ENCODE data around the gene BNIP1. TPM values are rescaled to one million over a fixed set of nuclear protein-coding genes. Genes with fewer than 3 reads are reported as not detected.

The BNIP1 gene
- total and polyA plus RNA-seq, 2 donors (not counting 3 experiments of a cell fraction or from before 2014, with no cell fraction given): 19.7 to 22.6 TPM

- BruUV-seq (replicated peaks): no TSS peak
- DNase-seq (ENCODE audit: low read depth, low spot score) (no peak), FAIRE-seq (no peak)
- Histone ChIP-seq H3K4me1 (ENCODE audit: control insufficient read depth, extremely low read depth, insufficient read depth, low read length) (no peaks in the 10 kb centered on the region), H3K36me3 (ENCODE audit: control insufficient read depth in 2 of 2, extremely low read depth in 1 of 2, insufficient read depth in 2 of 2, low read length in 2 of 2) (no peaks in the 10 kb centered on the region), H3K9me1 (replicated peaks; ENCODE audit: control insufficient read depth, extremely low read depth, insufficient read depth, low read length) (no peaks in the 10 kb centered on the region), H2AFZ (ENCODE audit: low read depth, low read length) (no peak overlapping the region), H3K9ac (replicated peaks; ENCODE audit: extremely low read depth, insufficient read depth, low read length) (no peak overlapping the region), H4K20me1 (replicated peaks; ENCODE audit: control insufficient read depth, extremely low read depth, insufficient read depth, low read length) (no peaks in the 10 kb centered on the region), H3K79me2 (ENCODE audit: control insufficient read depth, insufficient read depth, low read length) (no peaks in the 10 kb centered on the region), H3K27ac (ENCODE audit: insufficient read depth, low read depth, low read length) (no peak overlapping the region), H3K4me3 (replicated peaks in 1 of 3; ENCODE audit: insufficient read depth in 1 of 3, low read depth in 1 of 3, low read length in 3 of 3) (no peak overlapping the region), H3K27me3 (ENCODE audit: control insufficient read depth in 2 of 2, insufficient read depth in 2 of 2, low read length in 2 of 2) (peaks cover 0 to 2% of the 10 kb centered on the region in 2 experiments), H3K4me2 (ENCODE audit: insufficient read depth, low read length) (no peak overlapping the region), H3K9me3 (replicated peaks; ENCODE audit: control insufficient read depth, insufficient read depth, low read length) (no peaks in the 10 kb centered on the region)
- dilution Hi-C loops (cut with MboI; ENCODE audit: extremely low pct_ligation_motif_present, low sequenced_read_pairs) (no loop called here), intact Hi-C loops (cut with micrococcal nuclease) (no loop called here)
- ChIA-PET CTCF (interaction anchor here (1.0 kb wide), 1 partner anchor 11 kb away, joined by 3 read pairs; no protein-coding TSS in a partner anchor), POLR2A (no interaction called here)
- no peak for TF ChIP-seq CTCF (IDR thresholded peaks at IDR 0.05; ENCODE audit: extremely low read depth in 1 of 2, insufficient read depth in 1 of 2, low read depth in 1 of 2, low read length in 2 of 2)
- no peak for TF ChIP-seq JUN (IDR thresholded peaks at IDR 0.05; ENCODE audit: borderline replicate concordance, insufficient read depth, insufficient read length, low read depth)
- no peak for TF ChIP-seq FOS (IDR thresholded peaks at IDR 0.05; ENCODE audit: borderline replicate concordance, insufficient read depth, low read length)
- TF ChIP-seq MYC (IDR thresholded peaks at IDR 0.05; ENCODE audit: low read depth, low read length): no peak
- no peak for TF ChIP-seq POLR2AphosphoS5 (IDR thresholded peaks at IDR 0.05; ENCODE audit: insufficient read depth, low read depth, low read length)
- no peak for TF ChIP-seq MAX (IDR thresholded peaks at IDR 0.05; ENCODE audit: insufficient read depth, insufficient read length)
- TF ChIP-seq EZH2 (IDR thresholded peaks at IDR 0.05; ENCODE audit: borderline replicate concordance, low read depth, low read length, severe bottlenecking): no peak
These were observed 47.2 kb downstream of the BNIP1 start for GRCh38 chr5:173191561-173191960.

All from endothelial cell of umbilical vein (primary cell).